HepG2 (cell line): ENCODE measurements around the gene MAN1B1. TPM values are rescaled to one million over a fixed set of nuclear protein-coding genes. Genes with fewer than 3 reads are reported as not detected.

Experiments used
- ARID3A ChIP-seq: IDR thresholded peaks from 2 replicates; pipeline ENCODE4 v1.6.1; 2012; ENCODE audit warnings: low read depth, low read length, improper control_type of control experiment
- ATF5 ChIP-seq: sonication (generic); formaldehyde crosslinking; IDR thresholded peaks from 2 replicates; pipeline ENCODE4 v1.4.0; 2020; ENCODE audit warnings: mild to moderate bottlenecking, low read depth, missing genetic modification reagents
- DDIT3 ChIP-seq: sonication (generic); formaldehyde crosslinking; IDR thresholded peaks from 2 replicates; pipeline ENCODE4 v1.4.0; 2020; ENCODE audit warnings: mild to moderate bottlenecking, missing genetic modification reagents
- FOXA3 ChIP-seq: IDR thresholded peaks from 2 replicates; pipeline ENCODE4 v1.6.1; 2016; ENCODE audit warnings: missing genetic modification reagents, missing compliant biosample characterization
- HCFC1 ChIP-seq: fragments of 150-350 bp; IDR thresholded peaks from 2 replicates; pipeline ENCODE4 v1.6.1; 2014; ENCODE audit warnings: low read depth, low read length
- KDM3A ChIP-seq: IDR thresholded peaks from 2 replicates; pipeline ENCODE4 v1.6.1; 2018; ENCODE audit warnings: low read depth, missing compliant biosample characterization
- POLR2AphosphoS5 ChIP-seq: IDR thresholded peaks from 2 replicates; pipeline ENCODE4 v1.6.1; 2012; ENCODE audit warnings: low read depth, low read length
- PREB ChIP-seq: sonication (generic); formaldehyde crosslinking; IDR thresholded peaks from 2 replicates; pipeline ENCODE4 v1.4.0; 2020; ENCODE audit warnings: missing genetic modification reagents
- RNF2 ChIP-seq: fragments of 450-650 bp; conservative IDR thresholded peaks from 2 replicates; pipeline ENCODE4 v1.6.1; 2016; ENCODE audit warnings: low read depth
- SAP130 ChIP-seq: IDR thresholded peaks from 2 replicates; pipeline ENCODE4 v1.6.1; 2016; ENCODE audit warnings: low read depth
- SATB2 ChIP-seq: sonication (generic); formaldehyde crosslinking; IDR thresholded peaks from 2 replicates; pipeline ENCODE4 v1.5.0; 2020; ENCODE audit warnings: missing genetic modification reagents
- SSRP1 ChIP-seq: IDR thresholded peaks from 2 replicates; pipeline ENCODE4 v1.6.1; 2016; ENCODE audit warnings: control low read depth
- STAG1 ChIP-seq: sonication (generic); formaldehyde crosslinking; IDR thresholded peaks from 2 replicates; pipeline ENCODE4 v1.4.0; 2020; ENCODE audit warnings: missing genetic modification reagents
- SYNCRIP ChIP-seq: fragments of 200-400 bp; formaldehyde crosslinking; IDR thresholded peaks from 2 replicates; pipeline ENCODE4 v1.6.1; 2018; ENCODE audit warnings: mild to moderate bottlenecking, low read depth, low read length; ENCODE audit not compliant: insufficient read depth
- TAF1 ChIP-seq: sonication (generic); formaldehyde crosslinking; IDR thresholded peaks from 2 replicates; pipeline ENCODE4 v1.4.0; 2020; ENCODE audit warnings: missing genetic modification reagents
- TRIM22 ChIP-seq: fragments of 450-650 bp; IDR thresholded peaks from 2 replicates; pipeline ENCODE4 v1.6.1; 2017
- ZBTB14 ChIP-seq: sonication (generic); formaldehyde crosslinking; IDR thresholded peaks from 2 replicates; pipeline ENCODE4 v1.4.0; 2020; ENCODE audit warnings: missing genetic modification reagents
- ZKSCAN5 ChIP-seq: sonication (generic); formaldehyde crosslinking; IDR thresholded peaks from 2 replicates; pipeline ENCODE4 v1.5.1; 2020; ENCODE audit warnings: mild to moderate bottlenecking, missing genetic modification reagents
- ZNF17 ChIP-seq: sonication (generic); formaldehyde crosslinking; IDR thresholded peaks from 2 replicates; pipeline ENCODE4 v1.5.0; 2020; ENCODE audit warnings: mild to moderate bottlenecking, missing genetic modification reagents
- ZNF253 ChIP-seq: sonication (generic); formaldehyde crosslinking; IDR thresholded peaks from 2 replicates; pipeline ENCODE4 v1.8.0; 2022; ENCODE audit warnings: mild to moderate bottlenecking, missing genetic modification reagents, borderline replicate concordance
- ZNF431 ChIP-seq: sonication (generic); formaldehyde crosslinking; IDR thresholded peaks from 2 replicates; pipeline ENCODE4 v1.9.0; 2022; ENCODE audit warnings: missing genetic modification reagents, low read depth, mild to moderate bottlenecking, borderline replicate concordance
- ZNF550 ChIP-seq: sonication (generic); formaldehyde crosslinking; IDR thresholded peaks from 2 replicates; pipeline ENCODE4 v1.4.0; 2020; ENCODE audit warnings: mild to moderate bottlenecking, missing genetic modification reagents, borderline replicate concordance
- ZNF7 ChIP-seq: IDR thresholded peaks from 2 replicates; pipeline ENCODE4 v1.6.1; 2016; ENCODE audit warnings: missing biosample characterization, missing genetic modification reagents
- polyA plus RNA-seq, 8 experiments: library from polyadenylated mRNA; depleted of rRNA in 3 of 8; stranded (reverse) in 7 of 8; unstranded in 1 of 8; fragments of >200 nt; fragmentation: Illumina TruSeq in 4 of 8; extraction: Trizol in 4 of 8; gene quantifications; 2 replicates each; pipeline versions ENCODE4 v1.2.1 to v1.2.3, GENCODE V29; 2011 to 2016; ENCODE audit warnings: low read depth in 4 of 8, missing spikeins in 1 of 8, mixed read lengths in 1 of 8; ENCODE audit not compliant: insufficient read depth in 1 of 8
- total RNA-seq, 5 experiments: library from RNA; depleted of rRNA; stranded (reverse); fragments of >200 nt; fragmentation: Illumina TruSeq; extraction: Trizol; gene quantifications; 2 replicates each; pipeline ENCODE4 v1.2.3, GENCODE V29; 2016; ENCODE audit warnings: low read depth in 1 of 5

MAN1B1 gene
- total and polyA plus RNA-seq, 2 of the 13 experiments (the other 11 are each of a cell fraction or from before 2014, with no cell fraction given) = 48.9 to 59.5 TPM

GRCh38 chr9:137053944-137054931, 32.5 kb upstream of the MAN1B1 start, which contains the start of gene ENTPD2 (continued):
- TF ChIP-seq ARID3A = no peak
- TF ChIP-seq DDIT3 (CRISPR knock-in tag) = no peak
- peak; percentile 67 for TF ChIP-seq TAF1
- no peak for TF ChIP-seq TRIM22
- no peak for TF ChIP-seq FOXA3 (CRISPR knock-in tag)
- TF ChIP-seq STAG1 = no peak
- no peak for TF ChIP-seq ZKSCAN5 (CRISPR knock-in tag)
- no peak for TF ChIP-seq RNF2
- peak; percentile 84 for TF ChIP-seq ZNF431 (CRISPR knock-in tag)
- TF ChIP-seq PREB = no peak
- TF ChIP-seq SSRP1 (CRISPR knock-in tag) = no peak
- TF ChIP-seq ZNF550 (CRISPR knock-in tag) = no peak
- TF ChIP-seq SAP130 = peak; percentile 82
- TF ChIP-seq HCFC1 = no peak
- TF ChIP-seq SYNCRIP = no peak
- TF ChIP-seq POLR2AphosphoS5 = peak; percentile 74
- no peak for TF ChIP-seq ZBTB14 (CRISPR knock-in tag)
- no peak for TF ChIP-seq ATF5
- TF ChIP-seq KDM3A (CRISPR knock-in tag) = no peak
- TF ChIP-seq SATB2 (CRISPR knock-in tag) = no peak
- TF ChIP-seq ZNF7 (CRISPR knock-in tag) = no peak
- TF ChIP-seq ZNF253 (CRISPR knock-in tag) = no peak
- no peak for TF ChIP-seq ZNF17
